Kidney epithelial cell (primary cell): ENCODE data around the gene EGFL8. TPM values are rescaled to one million over a fixed set of nuclear protein-coding genes. Genes with fewer than 3 reads are reported as not detected.
"Not testable (repeated sequence)": the region's sequence is repeated elsewhere in the genome, so short reads cannot be mapped to it uniquely, and the experiment has no call there.

Source experiments
- DNase-seq: peaks from one replicate; pipeline ENCODE4 v3.0.0-alpha.2; 2010; ENCODE audit warnings: low read depth
- H3K27me3 ChIP-seq: 2 replicates; pipeline ENCODE4 v1.6.0; 2011; ENCODE audit warnings: low read length; ENCODE audit not compliant: control insufficient read depth, insufficient read depth
- H3K36me3 ChIP-seq: 2 replicates; pipeline ENCODE4 v1.5.1; 2011; ENCODE audit warnings: low read length; ENCODE audit not compliant: control insufficient read depth, insufficient read depth
- H3K4me3 ChIP-seq: 2 replicates; pipeline ENCODE4 v1.5.1; 2011; ENCODE audit warnings: low read depth, mild to moderate bottlenecking, control low read depth, low read length
- total RNA-seq: library from RNA; depleted of rRNA; stranded (reverse); fragments of >200 nt; gene quantifications from 2 replicates; pipeline ENCODE4 v1.2.3, GENCODE V29; 2015
- TF ChIP-seq, protein P1 (sequence below): IDR thresholded peaks from 2 replicates; pipeline ENCODE4 v1.5.1; 2011; ENCODE audit warnings: mild to moderate bottlenecking, moderate library complexity, low read length, control low read depth, inconsistent platforms; ENCODE audit not compliant: insufficient read depth, poor library complexity, severe bottlenecking

EGFL8 gene
- total RNA-seq, 1 donor from 2014 or later = 5.1 TPM

DNA sequence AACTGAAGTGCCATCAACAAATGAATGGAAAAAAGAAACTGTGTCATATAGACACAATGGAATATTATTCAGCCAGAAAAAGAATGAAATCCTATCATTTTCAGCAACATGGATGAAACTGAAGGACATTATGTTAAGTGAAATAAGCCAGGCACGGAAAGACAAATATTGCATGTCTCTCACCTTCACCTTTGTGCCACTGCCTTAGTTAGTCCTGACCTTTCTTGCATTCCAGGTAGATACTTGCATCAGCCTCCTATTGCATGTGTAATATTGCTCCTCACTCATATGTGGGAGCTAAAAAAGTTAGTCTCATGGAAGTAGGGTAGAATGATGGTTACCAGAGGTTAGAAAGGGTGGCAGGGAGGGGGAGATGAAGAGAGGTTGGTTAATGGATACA is 44.6 kb downstream of the EGFL8 start:
- TF ChIP-seq, protein P1, sequence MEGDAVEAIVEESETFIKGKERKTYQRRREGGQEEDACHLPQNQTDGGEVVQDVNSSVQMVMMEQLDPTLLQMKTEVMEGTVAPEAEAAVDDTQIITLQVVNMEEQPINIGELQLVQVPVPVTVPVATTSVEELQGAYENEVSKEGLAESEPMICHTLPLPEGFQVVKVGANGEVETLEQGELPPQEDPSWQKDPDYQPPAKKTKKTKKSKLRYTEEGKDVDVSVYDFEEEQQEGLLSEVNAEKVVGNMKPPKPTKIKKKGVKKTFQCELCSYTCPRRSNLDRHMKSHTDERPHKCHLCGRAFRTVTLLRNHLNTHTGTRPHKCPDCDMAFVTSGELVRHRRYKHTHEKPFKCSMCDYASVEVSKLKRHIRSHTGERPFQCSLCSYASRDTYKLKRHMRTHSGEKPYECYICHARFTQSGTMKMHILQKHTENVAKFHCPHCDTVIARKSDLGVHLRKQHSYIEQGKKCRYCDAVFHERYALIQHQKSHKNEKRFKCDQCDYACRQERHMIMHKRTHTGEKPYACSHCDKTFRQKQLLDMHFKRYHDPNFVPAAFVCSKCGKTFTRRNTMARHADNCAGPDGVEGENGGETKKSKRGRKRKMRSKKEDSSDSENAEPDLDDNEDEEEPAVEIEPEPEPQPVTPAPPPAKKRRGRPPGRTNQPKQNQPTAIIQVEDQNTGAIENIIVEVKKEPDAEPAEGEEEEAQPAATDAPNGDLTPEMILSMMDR = no peak
- H3K27me3 ChIP-seq = peaks cover 1% of the 10 kb centered on the region

DNA sequence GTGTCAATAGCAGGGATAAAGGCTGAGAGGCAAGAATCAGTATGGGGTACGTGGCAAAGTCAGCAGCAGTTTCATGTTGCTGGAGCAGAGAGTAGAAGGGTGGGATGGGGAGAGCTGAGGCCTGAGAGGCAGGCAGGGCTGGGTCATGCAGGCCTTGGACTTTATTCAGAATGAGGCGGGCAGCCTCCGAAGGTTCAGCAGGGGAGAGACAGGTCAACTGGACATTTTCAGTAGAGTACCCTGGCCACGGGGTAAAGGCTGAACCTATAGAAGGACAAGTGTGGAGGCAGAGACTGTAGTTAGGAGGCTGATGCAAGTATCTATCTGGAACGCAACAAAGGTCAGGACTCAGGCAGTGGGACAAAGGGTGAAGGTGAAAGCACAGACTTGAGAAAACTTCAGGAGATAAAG is 45.8 kb downstream of the EGFL8 start:
- no peaks in the 10 kb centered on the region for H3K36me3 ChIP-seq
- no peak overlapping the region for H3K4me3 ChIP-seq
- TF ChIP-seq, protein P1 = no peak
- no peaks in the 10 kb centered on the region for H3K27me3 ChIP-seq
- DNase-seq = no peak

More for the DNA sequence above, 44.6 kb downstream of the EGFL8 start:
- H3K36me3 ChIP-seq = no peaks in the 10 kb centered on the region
- no peak overlapping the region for H3K4me3 ChIP-seq
- no peak for DNase-seq

DNA sequence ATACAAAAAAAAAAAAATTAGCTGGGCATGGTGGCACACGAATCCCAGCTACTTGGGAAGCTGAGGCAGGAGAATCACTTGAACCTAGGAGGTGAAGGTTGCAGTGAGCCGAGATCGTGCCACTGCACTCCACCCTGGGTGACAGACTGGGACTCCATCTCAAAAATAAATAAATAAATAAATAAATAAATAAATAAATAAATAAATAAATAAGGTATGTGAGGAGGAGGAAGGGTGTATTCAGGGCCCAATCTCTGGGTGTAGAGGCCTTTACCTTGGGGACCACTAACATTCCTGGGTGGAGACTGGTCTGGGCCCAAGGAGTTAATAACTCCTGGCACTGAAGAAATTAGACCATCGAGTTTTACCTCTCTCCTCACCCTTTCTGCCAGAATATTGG is 47.0 kb downstream of the EGFL8 start:
- DNase-seq, H3K27me3 ChIP-seq, H3K4me3 ChIP-seq, H3K36me3 ChIP-seq: not testable (repeated sequence)

DNA sequence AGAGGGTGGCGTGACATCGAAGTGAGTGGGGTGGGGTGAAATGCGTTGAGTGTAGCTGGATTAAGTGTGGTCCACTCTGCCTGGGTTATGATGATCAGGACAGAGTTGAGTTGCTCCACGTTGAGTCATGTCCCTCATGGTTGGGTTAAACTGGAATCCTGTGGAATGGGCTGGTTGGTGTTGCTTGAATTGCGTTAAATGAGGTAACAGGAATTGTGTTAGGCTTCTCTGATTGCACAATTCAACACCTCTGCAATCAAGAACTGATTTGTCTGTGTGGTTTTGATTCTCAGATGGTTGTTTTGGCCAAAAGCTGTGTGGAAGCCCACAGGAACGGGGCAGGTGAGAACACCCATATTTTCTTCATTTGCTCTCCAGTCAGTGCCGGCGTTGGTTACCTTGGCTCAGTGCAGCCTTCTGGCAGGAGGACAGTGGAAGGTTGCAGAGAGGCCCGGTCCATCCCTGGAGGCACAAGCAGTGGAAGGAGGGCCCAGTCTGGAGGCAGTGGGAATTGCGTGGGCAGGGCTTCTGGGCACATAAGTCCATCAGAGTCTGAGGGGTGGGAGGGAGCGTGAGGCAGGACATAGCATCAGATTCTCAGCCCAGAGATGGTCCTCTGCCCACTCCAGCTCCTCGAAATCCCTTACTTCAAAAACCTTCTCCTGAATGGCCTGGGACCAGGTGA is 47.8 kb downstream of the EGFL8 start:
- Histone ChIP-seq H3K27me3 (no peaks in the 10 kb centered on the region), H3K36me3 (no peaks in the 10 kb centered on the region), H3K4me3 (no peak overlapping the region)
- DNase-seq = no peak
- TF ChIP-seq, protein P1 = no peak

DNA sequence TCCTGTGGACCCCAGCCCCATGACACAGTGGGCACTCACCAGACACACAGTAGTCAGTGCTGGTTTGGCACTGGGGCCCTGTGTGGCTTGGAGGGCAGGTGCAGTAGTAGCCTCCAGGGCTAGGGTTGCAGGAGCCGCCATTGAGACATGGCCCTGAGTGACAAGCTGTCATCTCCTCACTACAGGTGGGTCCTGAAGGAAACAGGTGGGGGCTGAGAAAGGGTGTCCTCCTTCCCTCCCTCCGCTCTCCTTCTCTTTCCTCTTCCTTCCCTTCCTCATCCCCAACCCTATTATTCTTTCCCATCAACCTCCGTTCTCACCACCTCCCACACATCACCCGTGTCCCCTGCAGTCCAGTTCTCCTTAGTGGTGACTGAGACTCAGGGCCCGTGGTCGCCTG is 49.3 kb downstream of the EGFL8 start:
- TF ChIP-seq, protein P1 = no peak

DNA sequence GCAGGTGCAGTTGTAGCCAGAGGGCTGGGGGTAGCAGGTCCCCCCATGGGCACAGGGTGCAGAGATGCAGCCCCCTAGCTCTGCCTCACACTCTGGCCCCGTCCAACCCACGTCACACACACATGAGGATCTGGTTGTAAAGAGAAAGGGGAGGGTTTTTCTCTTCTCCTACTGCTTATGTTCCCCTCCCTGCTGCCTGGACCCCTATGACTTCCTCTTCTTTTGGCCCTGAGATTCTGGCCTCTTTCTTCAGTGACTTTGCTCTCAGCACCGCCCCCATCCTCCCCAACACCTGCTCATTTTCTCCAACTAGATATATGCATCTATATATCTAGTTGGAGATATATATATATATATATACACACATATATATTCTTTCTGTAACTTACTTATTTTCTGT is 49.7 kb downstream of the EGFL8 start:
- H3K4me3 ChIP-seq = no peak overlapping the region
- no peak for DNase-seq
- TF ChIP-seq, protein P1 = no peak
- H3K27me3 ChIP-seq = peaks cover 5% of the 10 kb centered on the region
- no peaks in the 10 kb centered on the region for H3K36me3 ChIP-seq

More for the DNA sequence above, 49.3 kb downstream of the EGFL8 start:
- H3K27me3 ChIP-seq = peaks cover 5% of the 10 kb centered on the region
- no peak overlapping the region for H3K4me3 ChIP-seq
- DNase-seq = no peak
- H3K36me3 ChIP-seq = no peaks in the 10 kb centered on the region
